NCI-H128 (cell line): ENCODE results near the gene LGR6.

Source experiments
- DNase-seq: peaks from one replicate; lab custom pipeline; 2025; ENCODE audit not compliant: unreplicated experiment; lab: John Stamatoyannopoulos, UW

The LGR6 gene

GRCh38 chr1:202215472-202216130 is 22.0 kb downstream of the LGR6 start:
- DNase-seq: no peak

GRCh38 chr1:202216691-202217090 is 23.1 kb downstream of the LGR6 start:
- no peak for DNase-seq

GRCh38 chr1:202217516-202217915 is 23.9 kb downstream of the LGR6 start:
- DNase-seq: no peak

- no peak for DNase-seq
Observed at GRCh38 chr1:202217951-202218350, 24.4 kb downstream of the LGR6 start.

- no peak for DNase-seq
Observed at GRCh38 chr1:202220733-202221132, 27.1 kb downstream of the LGR6 start.

- peak; percentile 58 for DNase-seq
Observed at GRCh38 chr1:202221911-202222909, 28.6 kb downstream of the LGR6 start.

- DNase-seq: no peak
Observed at GRCh38 chr1:202223121-202223860, 29.7 kb downstream of the LGR6 start.

- DNase-seq: no peak
Observed at GRCh38 chr1:202224453-202224852, 30.9 kb downstream of the LGR6 start.

GRCh38 chr1:202225131-202225530 is 31.5 kb downstream of the LGR6 start:
- no peak for DNase-seq

GRCh38 chr1:202227053-202227672 is 33.6 kb downstream of the LGR6 start:
- no peak for DNase-seq

GRCh38 chr1:202227997-202228401 is 34.4 kb downstream of the LGR6 start:
- DNase-seq: no peak

GRCh38 chr1:202228484-202229122 is 35.0 kb downstream of the LGR6 start:
- no peak for DNase-seq

- no peak for DNase-seq
Observed at GRCh38 chr1:202229376-202229775, 35.8 kb downstream of the LGR6 start.

- no peak for DNase-seq
Observed at GRCh38 chr1:202230061-202230938, 36.7 kb downstream of the LGR6 start.

- DNase-seq: no peak
Observed at GRCh38 chr1:202230939-202231645, 37.5 kb downstream of the LGR6 start.

- DNase-seq: no peak
Observed at GRCh38 chr1:202233171-202233570, 39.6 kb downstream of the LGR6 start.

- DNase-seq: no peak
Observed at GRCh38 chr1:202233804-202234203, 40.2 kb downstream of the LGR6 start.

GRCh38 chr1:202234331-202235002 is 40.9 kb downstream of the LGR6 start:
- DNase-seq: no peak
